Ishikawa (cell line): ENCODE data around the gene PTP4A2.

Experiments
- CEBPB ChIP-seq: IDR thresholded peaks from 2 replicates; pipeline ENCODE4 v1.6.1; 2012
- CREB1 ChIP-seq: IDR thresholded peaks from 2 replicates; pipeline ENCODE4 v1.6.1; 2012; ENCODE audit warnings: low read depth
- EGR1 ChIP-seq: IDR thresholded peaks from 2 replicates; pipeline ENCODE4 v1.6.1; 2012
- EP300 ChIP-seq: IDR thresholded peaks from 2 replicates; pipeline ENCODE4 v1.6.1; 2012; ENCODE audit warnings: borderline replicate concordance
- FOXM1 ChIP-seq: IDR thresholded peaks from 2 replicates; pipeline ENCODE4 v1.6.1; 2012; ENCODE audit warnings: low read depth, borderline replicate concordance
- MAX ChIP-seq: IDR thresholded peaks from 2 replicates; pipeline ENCODE4 v1.6.1; 2012
- NFIC ChIP-seq: IDR thresholded peaks from 2 replicates; pipeline ENCODE4 v1.6.1; 2012
- RAD21 ChIP-seq: IDR thresholded peaks from 2 replicates; pipeline ENCODE4 v1.6.1; 2012; ENCODE audit warnings: low read depth
- REST ChIP-seq: IDR thresholded peaks from 2 replicates; pipeline ENCODE4 v1.6.1; 2012; ENCODE audit warnings: low read depth, mild to moderate bottlenecking
- TAF1 ChIP-seq: IDR thresholded peaks from 2 replicates; pipeline ENCODE4 v1.6.1; 2012; ENCODE audit warnings: low read depth, mild to moderate bottlenecking
- TCF12 ChIP-seq: IDR thresholded peaks from 2 replicates; pipeline ENCODE4 v1.6.1; 2012; ENCODE audit warnings: low read depth
- TEAD4 ChIP-seq: IDR thresholded peaks from 2 replicates; pipeline ENCODE4 v1.6.1; 2012
- YY1 ChIP-seq: IDR thresholded peaks from 2 replicates; pipeline ENCODE4 v1.6.1; 2012; ENCODE audit warnings: low read depth
- ZBTB7A ChIP-seq: IDR thresholded peaks from 2 replicates; pipeline ENCODE4 v1.6.1; 2012; ENCODE audit warnings: low read depth
- TF ChIP-seq, protein P1 (sequence below): IDR thresholded peaks from 2 replicates; pipeline ENCODE4 v1.6.1; 2012

Gene PTP4A2

DNA sequence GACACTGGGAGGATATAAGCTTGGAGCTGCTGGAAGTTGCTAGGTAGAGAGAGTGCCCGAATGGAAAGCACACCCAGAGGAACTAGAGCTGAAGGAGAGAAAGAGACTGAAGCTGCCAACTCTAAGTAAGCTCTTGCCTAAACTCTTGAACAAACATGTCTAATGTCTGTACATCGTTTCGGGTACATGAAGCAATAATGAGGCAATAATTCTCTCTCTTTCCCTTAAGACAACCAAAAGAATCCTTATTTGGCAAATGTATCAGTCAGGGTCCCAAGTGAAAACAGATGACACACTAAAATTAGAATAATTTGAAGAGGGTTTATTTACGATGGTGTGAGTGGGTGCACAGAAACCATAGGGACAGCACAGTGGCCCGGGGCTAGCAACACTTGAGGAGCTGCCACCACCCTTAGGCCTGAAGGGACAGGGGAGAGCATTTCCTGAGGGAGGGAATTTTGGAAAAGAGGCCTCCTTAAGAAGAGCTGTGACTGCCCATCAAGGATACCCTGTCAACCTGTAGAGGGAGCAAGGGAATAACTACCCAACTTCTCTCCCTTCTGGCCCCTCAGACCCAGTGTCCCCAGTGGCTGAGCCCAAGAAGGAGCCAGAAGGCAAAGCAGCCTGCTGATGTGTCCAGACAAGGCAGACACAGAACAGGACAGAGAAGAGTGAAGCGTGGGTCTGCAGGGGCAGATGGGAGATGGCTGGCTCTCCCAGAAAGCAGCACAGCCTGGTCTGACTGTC, 39.4 kb upstream of the PTP4A2 start:
- TF ChIP-seq RAD21 (peak; percentile 53), REST (no peak)

- no peak for TF ChIP-seq REST
- no peak for TF ChIP-seq CEBPB
- no peak for TF ChIP-seq EP300
- TF ChIP-seq TEAD4 = no peak
- TF ChIP-seq FOXM1 = no peak
- no peak for TF ChIP-seq NFIC
- TF ChIP-seq RAD21 = no peak
- TF ChIP-seq MAX = no peak
- no peak for TF ChIP-seq TAF1
- TF ChIP-seq YY1 = no peak
- no peak for TF ChIP-seq TCF12
- no peak for TF ChIP-seq EGR1
- TF ChIP-seq ZBTB7A = no peak
- TF ChIP-seq, protein P1, sequence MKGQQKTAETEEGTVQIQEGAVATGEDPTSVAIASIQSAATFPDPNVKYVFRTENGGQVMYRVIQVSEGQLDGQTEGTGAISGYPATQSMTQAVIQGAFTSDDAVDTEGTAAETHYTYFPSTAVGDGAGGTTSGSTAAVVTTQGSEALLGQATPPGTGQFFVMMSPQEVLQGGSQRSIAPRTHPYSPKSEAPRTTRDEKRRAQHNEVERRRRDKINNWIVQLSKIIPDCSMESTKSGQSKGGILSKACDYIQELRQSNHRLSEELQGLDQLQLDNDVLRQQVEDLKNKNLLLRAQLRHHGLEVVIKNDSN = no peak
- no peak for TF ChIP-seq CREB1
Measured at GRCh38 chr1:31976401-31976800, 38.2 kb upstream of the PTP4A2 start.

- TF ChIP-seq TAF1 = no peak
- no peak for TF ChIP-seq FOXM1
- TF ChIP-seq ZBTB7A = no peak
- no peak for TF ChIP-seq REST
- no peak for TF ChIP-seq TEAD4
- no peak for TF ChIP-seq TCF12
- no peak for TF ChIP-seq EP300
- TF ChIP-seq CEBPB = no peak
Measured at GRCh38 chr1:31970873-31971272, 32.7 kb upstream of the PTP4A2 start.

DNA sequence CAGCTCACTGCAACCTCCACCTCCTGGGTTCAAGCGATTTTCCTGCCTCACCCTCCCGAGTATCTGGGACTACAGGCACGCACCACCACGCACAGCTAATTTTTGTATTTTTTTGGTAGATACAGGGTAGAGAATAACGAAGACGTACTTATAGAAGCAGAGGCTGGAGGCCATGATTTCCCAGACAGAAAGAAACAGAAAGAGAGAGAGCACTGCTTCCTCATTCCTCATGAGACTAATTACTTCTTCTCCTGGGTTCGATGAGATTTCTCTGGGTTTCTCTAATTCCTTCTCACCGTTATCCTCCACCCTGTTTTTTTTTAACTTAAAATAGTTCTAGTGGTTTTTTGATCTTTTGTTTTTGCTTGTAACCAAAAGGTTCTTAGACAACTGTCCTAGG, 23.4 kb upstream of the PTP4A2 start:
- TF ChIP-seq CREB1 (no peak), REST (no peak), TCF12 (no peak), NFIC (no peak)
